CD14-positive monocyte (primary cell): ENCODE data around the gene HSPB1. TPM values are rescaled to one million over a fixed set of nuclear protein-coding genes. Genes with fewer than 3 reads are reported as not detected.
A peak's percentile ranks its signal among the peaks of the same experiment; 100 is the strongest.

Experiments used
- DNase-seq, 3 donors: peaks; one replicate each; pipeline ENCODE4 v3.0.0-alpha.2; 2011 to 2022
- H2AFZ ChIP-seq: 2 replicates; pipeline ENCODE4 v1.6.0; 2012; ENCODE audit warnings: mild to moderate bottlenecking, low read depth, low read length, inconsistent platforms; ENCODE audit not compliant: insufficient read depth, poor library complexity, severe bottlenecking
- H3K27ac ChIP-seq, 2 donors: 1 replicate in 1 of 2; 2 replicates in 1 of 2; pipeline ENCODE4 v1.5.1; 2012 to 2013; ENCODE audit warnings: low read length in 2 of 2, control low read depth in 1 of 2, inconsistent platforms in 1 of 2, low read depth in 1 of 2, mild to moderate bottlenecking in 1 of 2
- H3K27me3 ChIP-seq, 2 donors: one replicate each; pipeline versions ENCODE4 v1.6.0 to v1.6.1; 2011 to 2013; ENCODE audit warnings: low read length in 2 of 2; ENCODE audit not compliant: control insufficient read depth in 2 of 2, insufficient read depth in 2 of 2
- H3K36me3 ChIP-seq, 2 donors: replicated peaks in 1 of 2; 1 replicate in 1 of 2; 2 replicates in 1 of 2; pipeline versions ENCODE4 v1.5.1 to v1.6.1; 2012 to 2013; ENCODE audit warnings: low read length in 2 of 2, control low read depth in 1 of 2, inconsistent platforms in 1 of 2, mild to moderate bottlenecking in 1 of 2; ENCODE audit not compliant: insufficient read depth in 2 of 2, control insufficient read depth in 1 of 2
- H3K4me1 ChIP-seq, 2 donors: 1 replicate in 1 of 2; 2 replicates in 1 of 2; pipeline versions ENCODE4 v1.5.1 to v1.6.1; 2012 to 2013; ENCODE audit warnings: low read length in 2 of 2, control low read depth in 1 of 2, inconsistent platforms in 1 of 2, mild to moderate bottlenecking in 1 of 2, moderate library complexity in 1 of 2; ENCODE audit not compliant: insufficient read depth in 2 of 2, control insufficient read depth in 1 of 2
- H3K4me2 ChIP-seq: replicated peaks from 2 replicates; pipeline ENCODE3; 2012; ENCODE audit warnings: low read length, moderate library complexity, mild to moderate bottlenecking; ENCODE audit not compliant: poor library complexity, severe bottlenecking; ENCODE audit errors: extremely low read depth
- H3K4me3 ChIP-seq, 3 experiments: fragments of 200-600 bp in 1 of 3; sonication (generic) in 1 of 3; replicated peaks in 1 of 3; 1 replicate in 2 of 3; 2 replicates in 1 of 3; pipeline ENCODE4 v1.5.1; 2011 to 2013; ENCODE audit warnings: low read length in 3 of 3, mild to moderate bottlenecking in 3 of 3, control low read depth in 2 of 3, low read depth in 2 of 3, inconsistent platforms in 1 of 3, moderate library complexity in 1 of 3
- H3K79me2 ChIP-seq: 2 replicates; pipeline ENCODE4 v1.6.0; 2012; ENCODE audit warnings: mild to moderate bottlenecking, control low read depth, inconsistent platforms, low read length, moderate library complexity; ENCODE audit not compliant: insufficient read depth
- H3K9ac ChIP-seq: 2 replicates; pipeline ENCODE4 v1.6.0; 2017; ENCODE audit warnings: low read length, mild to moderate bottlenecking; ENCODE audit not compliant: insufficient read depth, poor library complexity, severe bottlenecking
- H3K9me3 ChIP-seq, 2 donors: replicated peaks in 1 of 2; 1 replicate in 1 of 2; 2 replicates in 1 of 2; pipeline versions ENCODE4 v1.5.1 to v1.6.1; 2012 to 2013; ENCODE audit warnings: low read length in 2 of 2, control low read depth in 1 of 2; ENCODE audit not compliant: control insufficient read depth in 1 of 2, insufficient read depth in 1 of 2
- H4K20me1 ChIP-seq: 2 replicates; pipeline ENCODE4 v1.6.0; 2012; ENCODE audit warnings: mild to moderate bottlenecking, low read length, control low read depth, moderate library complexity; ENCODE audit not compliant: insufficient read depth
- H3K27ac Mint-ChIP-seq, 7 donors: one replicate each; pipeline ENCODE4 v1.8.0; 2020; ENCODE audit warnings: mild to moderate bottlenecking in 7 of 7, mixed read lengths in 7 of 7, moderate library complexity in 6 of 7, inconsistent platforms in 2 of 7
- H3K27me3 Mint-ChIP-seq, 3 donors: one replicate each; pipeline ENCODE4 v1.8.0; 2021 to 2022; ENCODE audit warnings: low read depth in 3 of 3, mild to moderate bottlenecking in 3 of 3, mixed read lengths in 3 of 3, moderate library complexity in 3 of 3, inconsistent platforms in 1 of 3
- H3K36me3 Mint-ChIP-seq, 2 donors: one replicate each; pipeline ENCODE4 v1.8.0; 2020; ENCODE audit warnings: mixed read lengths in 2 of 2, inconsistent platforms in 1 of 2, mild to moderate bottlenecking in 1 of 2
- H3K4me1 Mint-ChIP-seq: one replicate; pipeline ENCODE4 v1.8.0; 2020; ENCODE audit warnings: mild to moderate bottlenecking, mixed read lengths
- H3K4me3 Mint-ChIP-seq, 2 donors: one replicate each; pipeline ENCODE4 v1.8.0; 2020; ENCODE audit warnings: mild to moderate bottlenecking in 2 of 2, mixed read lengths in 2 of 2, moderate library complexity in 1 of 2
- H3K9me3 Mint-ChIP-seq, 7 donors: one replicate each; pipeline ENCODE4 v1.8.0; 2020 to 2022; ENCODE audit warnings: mixed read lengths in 7 of 7, mild to moderate bottlenecking in 6 of 7, moderate library complexity in 6 of 7, inconsistent platforms in 2 of 7
- WGBS: methylation state at CpG from one replicate; pipeline ENCODE4 v1.1.5; 2013; ENCODE audit warnings: missing lambda C conversion rate; ENCODE audit not compliant: insufficient coverage; 5-methylcytosine and 5-hydroxymethylcytosine counted together
- intact Hi-C, 2 donors: fragments of 100-400 bp; cut with micrococcal nuclease; formaldehyde crosslinking; loops; one replicate each; pipeline versions ENCODE4 v1.15.0 to v1.15.1; 2023
- polyA plus RNA-seq, 3 donors: library from polyadenylated mRNA; depleted of rRNA in 1 of 3; unstranded in 2 of 3; stranded (reverse) in 1 of 3; fragments of 300-500 nt in 2 of 3; fragments of >200 nt in 1 of 3; fragmentation: Illumina TruSeq in 2 of 3; gene quantifications; 1 replicate in 2 of 3; 2 replicates in 1 of 3; pipeline ENCODE4 v1.2.3, GENCODE V29; 2012 to 2021
- TF ChIP-seq, protein P1 (sequence below): fragments of 200-600 bp; IDR thresholded peaks from one replicate; pipeline ENCODE4 v1.8.0; 2022; ENCODE audit warnings: antibody characterized with exemption, mild to moderate bottlenecking

HSPB1 gene
- polyA plus RNA-seq, 3 donors, result 8.3 to 20.7 (median 8.9) TPM

DNA sequence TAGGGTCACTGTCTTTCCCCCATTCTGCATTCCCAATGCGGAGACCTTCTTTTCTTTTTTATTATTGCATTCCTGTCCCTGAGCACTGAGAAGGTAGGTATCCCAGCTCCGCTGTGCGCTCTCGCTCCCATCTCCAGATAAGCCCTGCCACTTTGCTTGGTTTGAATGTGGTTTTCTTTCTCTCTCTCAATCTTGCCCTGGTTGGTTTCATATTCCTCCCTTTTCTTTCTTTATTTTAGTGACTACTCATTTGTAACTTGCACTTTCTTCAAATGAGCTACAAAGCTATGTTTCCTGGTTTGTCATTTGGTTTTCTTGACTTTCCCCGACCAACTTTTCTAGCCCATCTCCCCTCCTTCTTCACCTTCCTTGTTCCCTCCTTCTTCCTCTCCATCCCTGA, 29.0 kb upstream of the HSPB1 start:
- Histone ChIP-seq H3K36me3 (no peaks in the 10 kb centered on the region), H3K27me3 (peaks cover 0 to 20% of the 10 kb centered on the region in 2 donors), H3K79me2 (no peaks in the 10 kb centered on the region), H3K4me2 (no peak overlapping the region), H4K20me1 (no peaks in the 10 kb centered on the region), H3K9me3 (no peaks in the 10 kb centered on the region), H3K4me3 (no peak overlapping the region), H3K9ac (no peak overlapping the region), H3K4me1 (no peaks in the 10 kb centered on the region), H3K27ac (no peak overlapping the region), H2AFZ (no peak overlapping the region)
- WGBS, result 100% methylated on average over 1 of the region's 5 CpGs
- Mint-ChIP-seq H3K27ac (no peak overlapping the region), H3K27me3 (peaks cover 34 to 60% (median 38%) of the 10 kb centered on the region in 3 donors), H3K9me3 (no peaks in the 10 kb centered on the region), H3K4me3 (no peak overlapping the region), H3K4me1 (peaks cover 3% of the 10 kb centered on the region), H3K36me3 (no peaks in the 10 kb centered on the region)
- intact Hi-C loops, result no loop called here
- no peak for DNase-seq
- TF ChIP-seq, protein P1, sequence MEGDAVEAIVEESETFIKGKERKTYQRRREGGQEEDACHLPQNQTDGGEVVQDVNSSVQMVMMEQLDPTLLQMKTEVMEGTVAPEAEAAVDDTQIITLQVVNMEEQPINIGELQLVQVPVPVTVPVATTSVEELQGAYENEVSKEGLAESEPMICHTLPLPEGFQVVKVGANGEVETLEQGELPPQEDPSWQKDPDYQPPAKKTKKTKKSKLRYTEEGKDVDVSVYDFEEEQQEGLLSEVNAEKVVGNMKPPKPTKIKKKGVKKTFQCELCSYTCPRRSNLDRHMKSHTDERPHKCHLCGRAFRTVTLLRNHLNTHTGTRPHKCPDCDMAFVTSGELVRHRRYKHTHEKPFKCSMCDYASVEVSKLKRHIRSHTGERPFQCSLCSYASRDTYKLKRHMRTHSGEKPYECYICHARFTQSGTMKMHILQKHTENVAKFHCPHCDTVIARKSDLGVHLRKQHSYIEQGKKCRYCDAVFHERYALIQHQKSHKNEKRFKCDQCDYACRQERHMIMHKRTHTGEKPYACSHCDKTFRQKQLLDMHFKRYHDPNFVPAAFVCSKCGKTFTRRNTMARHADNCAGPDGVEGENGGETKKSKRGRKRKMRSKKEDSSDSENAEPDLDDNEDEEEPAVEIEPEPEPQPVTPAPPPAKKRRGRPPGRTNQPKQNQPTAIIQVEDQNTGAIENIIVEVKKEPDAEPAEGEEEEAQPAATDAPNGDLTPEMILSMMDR, result no peak

DNA sequence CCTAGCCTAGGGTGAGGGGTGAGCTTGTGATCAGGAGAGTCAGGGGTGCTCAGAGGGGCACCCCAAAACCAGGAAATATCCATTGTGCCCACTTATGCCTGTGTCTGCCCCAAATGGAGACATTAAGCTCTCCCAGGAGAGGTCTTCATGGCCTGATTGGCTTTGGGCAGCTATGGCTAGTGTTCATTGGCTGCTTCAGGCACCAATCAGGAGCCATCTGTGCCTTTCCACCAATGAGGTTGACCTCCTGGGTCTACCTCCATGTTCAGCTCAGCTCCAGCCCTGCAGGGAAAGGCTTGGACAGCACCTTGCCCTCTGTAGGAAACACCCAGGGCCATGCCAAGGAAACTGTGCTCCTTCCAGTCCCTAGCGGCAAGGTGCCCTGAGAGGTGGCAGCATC, 23.9 kb upstream of the HSPB1 start:
- no peak overlapping the region for H3K4me2 ChIP-seq
- H2AFZ ChIP-seq, result no peak overlapping the region
- TF ChIP-seq, protein P1, result no peak
- no peak overlapping the region for H3K27ac Mint-ChIP-seq
- H3K4me1 ChIP-seq, result peaks cover 7 to 17% of the 10 kb centered on the region in 2 donors
- no peak overlapping the region for H3K9ac ChIP-seq
- H3K79me2 ChIP-seq, result no peaks in the 10 kb centered on the region
- H3K27ac ChIP-seq, result no peak overlapping the region
- H3K9me3 ChIP-seq, result no peaks in the 10 kb centered on the region
- H3K9me3 Mint-ChIP-seq, result peaks cover 0 to 12% (median 7%) of the 10 kb centered on the region in 7 donors
- H3K4me1 Mint-ChIP-seq, result peaks cover 14% of the 10 kb centered on the region
- peak in 1 of 3 donors; percentile 6 for DNase-seq
- peaks cover 7 to 11% of the 10 kb centered on the region in 2 donors for H3K36me3 Mint-ChIP-seq
- no peak overlapping the region for H3K4me3 ChIP-seq
- peaks cover 52 to 69% (median 55%) of the 10 kb centered on the region in 3 donors for H3K27me3 Mint-ChIP-seq
- intact Hi-C loops, result no loop called here
- H3K4me3 Mint-ChIP-seq, result no peak overlapping the region
- H3K36me3 ChIP-seq, result no peaks in the 10 kb centered on the region
- H3K27me3 ChIP-seq, result peaks cover 28 to 43% of the 10 kb centered on the region in 2 donors
- WGBS, result 100% methylated on average over 1 of the region's 1 CpG
- no peaks in the 10 kb centered on the region for H4K20me1 ChIP-seq
